Stimulated activated CD4-positive, alpha-beta T cell treated with anti-CD3 and anti-CD28 coated beads, Interleukin-2, amount 100 ng/mL, for 48 hours (primary cell): ENCODE results near the gene NUCB1.

Experiments used
- DNase-seq, 2 donors: peaks; one replicate each; pipeline ENCODE4 v3.0.0-alpha.2; 2020

The NUCB1 gene

GRCh38 chr19:48938256-48938655 lies 38.1 kb downstream of the NUCB1 start:
- no peak for DNase-seq

DNA sequence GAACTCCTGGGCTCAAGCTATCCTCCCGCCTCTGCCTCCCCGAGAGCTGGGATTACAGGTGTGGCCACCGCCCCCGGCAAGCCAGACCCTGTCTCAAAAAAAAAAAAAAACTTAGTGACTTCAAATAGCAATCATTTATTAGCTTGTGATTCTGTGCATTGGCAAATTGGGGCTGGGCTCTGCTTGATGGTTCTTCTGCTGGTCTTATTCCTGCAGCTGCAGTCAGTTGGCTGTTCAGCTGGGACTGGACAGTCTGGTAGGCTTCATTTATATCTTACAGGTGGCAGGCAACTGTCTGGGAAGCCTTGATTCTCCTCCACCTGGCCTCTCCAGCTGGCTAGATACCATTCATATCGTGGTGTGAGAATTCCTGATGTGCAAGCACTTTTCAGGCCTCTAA lies 40.8 kb downstream of the NUCB1 start:
- DNase-seq, result no peak

DNA sequence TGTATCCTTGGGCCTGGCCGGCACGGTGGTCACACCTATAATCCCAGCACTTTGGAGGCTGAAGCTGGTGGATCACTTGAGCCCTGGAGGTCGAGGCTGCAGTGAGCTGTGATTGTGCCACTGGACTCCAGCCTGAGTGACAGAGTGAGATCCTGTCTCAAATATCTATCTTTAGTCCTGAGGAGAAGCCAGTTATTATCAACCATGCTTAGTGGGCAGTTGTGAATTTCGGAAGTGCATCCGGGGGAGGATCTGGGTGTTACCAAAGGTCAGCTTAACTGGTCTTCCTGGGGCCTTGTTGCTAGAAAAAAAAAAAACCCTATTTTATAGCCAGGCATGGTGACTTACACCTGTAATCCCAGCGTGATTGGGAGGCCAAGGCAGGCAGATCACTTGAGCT lies 43.0 kb downstream of the NUCB1 start:
- no peak for DNase-seq

DNA sequence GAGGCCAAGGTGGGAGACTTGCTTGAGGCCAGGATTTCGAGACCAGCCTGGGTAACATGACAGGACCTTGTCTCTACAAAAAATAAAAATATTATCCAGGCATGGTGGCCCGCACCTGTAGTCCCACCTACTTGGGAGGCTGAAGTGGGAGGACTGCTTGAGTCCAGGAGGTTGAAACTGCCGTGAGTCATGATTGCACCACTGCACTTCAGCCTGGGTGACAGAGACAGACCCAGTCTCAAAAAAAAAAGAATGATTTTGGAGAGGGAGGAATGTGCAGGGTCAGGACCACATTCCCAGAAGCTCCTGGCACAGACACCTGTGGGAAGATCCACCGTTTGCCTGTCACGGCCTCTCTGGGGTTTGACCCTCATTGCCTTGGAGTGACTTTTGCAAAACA lies 45.3 kb downstream of the NUCB1 start:
- no peak for DNase-seq

DNA sequence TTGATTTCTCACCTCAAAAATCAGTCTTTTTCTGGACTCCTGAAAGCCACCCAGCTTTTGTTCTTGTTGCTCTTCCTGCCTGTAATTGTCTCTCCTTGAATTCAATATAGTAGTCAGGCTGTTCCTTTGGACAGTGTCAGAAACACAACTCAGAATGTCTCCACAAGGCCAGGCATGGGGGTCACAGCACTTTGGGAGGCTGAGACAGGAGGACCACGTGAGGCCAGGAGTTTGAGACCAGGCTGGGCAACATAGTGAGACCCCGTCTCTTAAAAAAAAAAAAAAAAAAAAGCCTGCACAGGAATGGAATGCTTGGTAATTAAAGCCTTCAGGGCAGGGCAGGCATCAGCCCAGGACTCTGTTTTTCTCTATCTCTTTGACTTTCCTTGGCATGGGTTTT lies 45.7 kb downstream of the NUCB1 start:
- DNase-seq, result no peak

DNA sequence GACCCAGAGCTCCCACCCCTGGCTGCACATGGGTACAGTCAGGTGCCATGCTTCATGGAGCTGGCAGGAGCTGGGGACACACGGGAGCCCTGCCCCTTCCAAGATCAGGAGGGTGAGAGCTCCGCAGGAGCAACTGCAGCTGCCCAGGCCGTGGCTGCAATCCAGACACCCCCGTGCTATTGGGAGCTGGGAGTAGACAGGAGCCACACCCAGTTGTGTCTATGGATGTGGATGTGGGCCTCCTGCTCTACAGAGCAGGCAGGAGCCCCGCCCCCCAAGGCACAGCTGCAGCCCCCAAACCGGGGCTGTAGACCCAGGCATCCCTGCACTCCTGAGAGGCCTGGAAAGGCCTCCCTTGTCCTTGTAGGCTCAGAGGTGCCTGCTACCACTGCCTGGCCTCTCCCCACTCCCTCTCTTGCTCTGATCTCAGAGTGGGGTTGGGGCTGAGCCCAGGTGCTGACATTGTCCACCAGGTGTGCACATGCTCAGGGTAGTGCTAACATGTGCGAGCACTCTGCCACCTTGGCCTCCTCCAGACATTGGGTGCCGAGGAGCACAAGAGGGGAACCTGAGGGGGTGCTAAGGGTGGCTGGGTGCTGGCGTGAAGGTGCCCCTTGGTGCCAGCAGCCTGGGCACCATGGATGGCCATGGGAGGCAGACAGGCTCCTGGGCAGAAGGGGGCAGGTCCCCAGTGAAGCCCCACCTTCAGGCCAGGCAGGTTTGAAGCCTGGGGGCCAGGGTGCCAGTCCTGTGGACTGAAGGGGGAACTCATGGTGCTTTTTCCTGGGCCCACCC lies 46.5 kb downstream of the NUCB1 start:
- no peak for DNase-seq

DNA sequence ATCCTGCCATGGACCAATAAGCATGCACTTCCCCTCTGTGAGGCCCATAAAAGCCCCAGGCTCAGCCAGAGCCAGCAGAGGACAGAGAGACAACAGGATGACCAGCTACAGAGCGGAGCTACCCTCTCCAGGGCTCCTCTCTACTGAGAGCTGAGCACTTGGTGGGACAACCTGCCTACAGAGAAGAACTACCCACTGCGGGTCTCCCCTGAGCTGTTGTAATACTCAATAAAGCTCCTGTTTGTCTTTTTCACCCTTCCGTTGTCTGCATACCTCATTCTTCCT lies 47.1 kb downstream of the NUCB1 start:
- DNase-seq, result no peak

- no peak for DNase-seq
Measured at GRCh38 chr19:48950159-48950558, 50.0 kb downstream of the NUCB1 start.

GRCh38 chr19:48950830-48951519 lies 50.9 kb downstream of the NUCB1 start:
- DNase-seq, result no peak

- DNase-seq, result no peak
Measured at GRCh38 chr19:48953141-48953540, 53.0 kb downstream of the NUCB1 start.

- DNase-seq, result no peak
Measured at GRCh38 chr19:48953990-48954594, 54.0 kb downstream of the NUCB1 start.

DNA sequence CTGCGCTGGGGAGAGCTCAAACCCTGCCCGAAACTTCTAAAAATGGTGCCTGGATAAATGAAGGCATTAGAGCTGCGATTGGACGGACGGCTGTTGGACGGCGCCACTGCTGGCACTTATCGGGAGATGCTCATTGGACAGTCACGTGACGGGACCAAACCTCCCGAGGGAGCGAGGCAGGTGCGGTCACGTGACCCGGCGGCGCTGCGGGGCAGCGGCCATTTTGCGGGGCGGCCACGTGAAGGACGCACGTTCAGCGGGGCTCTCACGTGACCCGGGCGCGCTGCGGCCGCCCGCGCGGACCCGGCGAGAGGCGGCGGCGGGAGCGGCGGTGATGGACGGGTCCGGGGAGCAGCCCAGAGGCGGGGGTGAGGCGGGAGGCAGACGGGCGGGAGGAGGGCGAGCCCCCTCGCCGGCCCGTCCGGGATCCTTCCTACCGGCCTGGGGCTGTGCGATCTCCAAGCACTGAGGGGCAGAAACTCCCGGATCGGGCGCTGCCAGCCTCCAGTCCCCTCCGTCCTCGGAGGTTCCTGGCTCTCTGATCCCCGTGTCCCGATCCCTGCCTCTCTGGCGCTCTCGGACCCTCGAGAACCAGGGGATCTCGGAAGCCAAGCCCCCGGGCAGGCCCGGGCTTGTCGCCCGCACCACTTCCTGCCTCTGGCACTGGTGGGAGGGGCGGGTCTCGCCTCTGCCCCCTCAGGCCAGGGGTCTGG lies 54.6 kb downstream of the NUCB1 start, which contains the start of gene BAX:
Gene BAX (plus strand): TSS at position 281 of the 713 bp plus-strand sequence. CDS start 54 bp downstream, at position 335.
- peak; percentile 95 to 97 for DNase-seq

DNA sequence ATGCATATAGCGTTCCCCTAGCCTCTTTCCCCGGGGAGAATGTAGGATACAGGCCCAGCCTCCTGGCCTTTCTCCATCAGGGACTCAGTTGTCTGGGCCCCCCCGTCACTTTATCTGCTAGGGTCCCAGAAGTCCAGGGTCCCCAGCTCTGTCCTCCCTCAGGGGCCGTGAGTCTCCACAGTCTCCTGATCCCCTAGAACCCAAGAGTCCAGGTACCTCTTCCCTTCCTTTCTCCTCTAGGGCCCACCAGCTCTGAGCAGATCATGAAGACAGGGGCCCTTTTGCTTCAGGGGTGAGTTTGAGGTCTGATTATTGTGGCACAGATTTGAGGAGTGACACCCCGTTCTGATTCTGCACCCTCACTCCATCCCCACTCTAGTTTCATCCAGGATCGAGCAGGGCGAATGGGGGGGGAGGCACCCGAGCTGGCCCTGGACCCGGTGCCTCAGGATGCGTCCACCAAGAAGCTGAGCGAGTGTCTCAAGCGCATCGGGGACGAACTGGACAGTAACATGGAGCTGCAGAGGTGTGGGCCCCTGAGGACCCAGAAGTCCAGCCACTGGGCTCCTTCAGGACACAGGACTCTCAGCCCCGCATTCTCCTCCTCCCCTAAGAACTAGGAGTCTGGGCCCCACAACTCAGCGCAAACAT lies 55.3 kb downstream of the NUCB1 start:
- DNase-seq, result no peak

- DNase-seq, result no peak
Measured at GRCh38 chr19:48958006-48958405, 57.9 kb downstream of the NUCB1 start.

DNA sequence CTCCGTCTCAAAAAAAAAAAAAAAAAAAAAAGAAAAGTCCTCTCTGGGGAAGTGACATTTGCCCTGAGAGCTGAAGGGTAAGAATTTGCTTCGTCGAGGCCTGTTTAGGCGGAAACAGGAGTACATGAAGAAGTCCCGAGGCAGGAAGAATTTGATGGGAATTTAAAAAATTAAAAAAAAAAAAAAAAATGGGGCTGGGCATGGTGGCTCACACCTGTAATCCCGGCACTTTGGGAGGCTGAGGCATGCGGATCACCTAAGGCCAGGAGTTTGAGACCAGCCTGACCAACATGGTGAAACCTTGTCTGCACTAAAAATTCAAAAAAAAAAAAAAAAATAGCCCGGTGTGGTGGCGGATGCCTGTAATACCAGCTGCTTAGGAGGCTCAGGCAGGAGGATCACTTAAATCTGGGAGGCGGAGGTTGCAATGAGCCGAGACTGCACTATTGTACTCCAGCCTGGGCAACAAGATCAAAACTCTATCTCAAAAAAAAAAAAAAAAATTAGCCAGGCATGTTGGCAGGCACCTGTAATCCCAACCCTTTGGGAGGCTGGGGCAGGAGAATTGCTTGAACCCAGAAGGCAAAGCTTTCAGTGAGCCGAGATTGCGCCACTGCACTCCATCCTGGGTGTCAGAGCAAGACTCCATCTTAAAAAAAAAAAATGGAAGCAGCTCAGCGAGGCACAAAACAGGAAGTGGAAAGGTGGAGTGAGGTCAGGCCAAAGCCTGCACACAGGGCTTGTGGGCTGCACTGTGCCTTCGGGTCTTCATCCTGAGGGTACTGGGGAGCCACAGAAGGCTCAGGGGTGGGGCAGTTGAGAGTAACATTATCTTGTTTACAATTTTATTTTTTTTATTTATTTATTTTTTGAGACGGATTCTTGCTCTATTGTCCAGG lies 59.5 kb downstream of the NUCB1 start:
- DNase-seq, result no peak

DNA sequence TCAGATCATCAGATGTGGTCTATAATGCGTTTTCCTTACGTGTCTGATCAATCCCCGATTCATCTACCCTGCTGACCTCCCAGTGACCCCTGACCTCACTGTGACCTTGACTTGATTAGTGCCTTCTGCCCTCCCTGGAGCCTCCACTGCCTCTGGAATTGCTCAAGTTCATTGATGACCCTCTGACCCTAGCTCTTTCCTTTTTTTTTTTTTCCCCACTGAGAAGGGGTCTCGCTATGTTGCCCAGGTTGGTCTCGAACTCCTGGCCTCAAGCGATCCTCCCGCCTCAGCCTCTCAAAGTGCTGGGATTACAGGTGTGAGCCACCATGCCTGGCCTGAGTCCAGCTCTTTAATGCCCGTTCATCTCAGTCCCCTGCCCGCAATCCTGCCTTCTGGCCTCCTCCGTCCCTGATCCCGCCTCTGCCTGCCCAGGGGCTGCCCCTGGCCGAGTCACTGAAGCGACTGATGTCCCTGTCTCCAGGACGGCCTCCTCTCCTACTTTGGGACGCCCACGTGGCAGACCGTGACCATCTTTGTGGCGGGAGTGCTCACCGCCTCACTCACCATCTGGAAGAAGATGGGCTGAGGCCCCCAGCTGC lies 61.0 kb downstream of the NUCB1 start:
- DNase-seq, result no peak

GRCh38 chr19:48961673-48962028 lies 61.5 kb downstream of the NUCB1 start:
- no peak for DNase-seq

DNA sequence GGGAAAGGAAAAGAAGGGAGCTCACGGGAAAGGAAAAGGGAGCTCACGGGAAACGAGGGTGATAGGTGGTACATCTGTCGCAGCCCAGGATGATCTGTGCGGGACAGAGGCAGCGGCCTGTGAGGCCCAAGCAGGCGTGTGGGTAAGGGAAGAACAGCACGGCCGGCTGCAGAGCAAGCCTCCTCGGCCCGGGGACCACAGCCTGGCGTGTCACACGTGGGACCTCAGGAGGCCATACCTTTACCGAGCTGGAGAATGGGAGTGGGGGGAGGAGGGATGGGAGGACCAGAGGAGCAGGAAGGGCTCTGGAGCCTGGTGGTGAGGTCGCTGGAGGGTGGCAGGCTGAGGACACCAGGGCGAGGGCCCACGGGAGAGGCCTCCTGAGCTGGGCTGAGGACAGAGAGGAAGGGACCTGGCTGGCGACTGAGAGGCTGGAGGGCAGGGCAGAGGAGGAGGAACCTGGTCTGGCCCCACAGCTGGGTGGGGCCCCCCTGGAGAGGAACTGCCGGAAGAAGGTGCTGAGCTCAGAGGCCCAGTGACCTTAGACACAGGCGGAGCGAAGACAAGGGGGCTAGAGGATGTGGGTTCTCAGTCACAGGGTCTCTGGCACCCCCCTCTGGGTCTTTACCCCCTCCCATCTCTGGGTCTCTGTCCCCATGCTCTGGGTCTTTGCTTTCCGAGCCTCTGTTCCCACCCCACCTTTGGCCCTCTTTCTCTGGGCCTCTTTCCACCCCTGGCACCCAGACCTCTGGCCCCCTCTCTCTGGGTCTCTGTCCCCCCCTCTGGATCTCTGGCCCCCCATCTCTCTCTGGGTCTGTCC lies 62.1 kb downstream of the NUCB1 start:
- peak in 1 of 2 donors; percentile 42 for DNase-seq

DNA sequence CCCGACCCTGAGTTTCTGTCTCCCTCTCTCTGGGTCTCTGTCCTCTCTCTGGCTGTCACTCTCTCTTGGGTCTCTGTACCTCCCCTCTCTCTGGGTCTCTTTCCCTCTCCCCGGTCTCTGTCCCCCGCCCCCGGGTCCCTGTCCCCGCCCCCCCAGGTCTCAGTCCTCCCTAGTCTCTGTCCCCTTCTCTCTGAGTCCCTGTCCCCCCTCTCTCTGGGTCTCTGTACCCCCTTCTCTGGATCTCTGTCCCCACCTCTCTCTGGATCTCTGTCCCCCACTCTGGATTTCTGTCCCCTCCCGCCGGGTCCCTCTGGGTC lies 62.7 kb downstream of the NUCB1 start:
- DNase-seq, result no peak

- DNase-seq, result peak; percentile 57 to 58
Measured at GRCh38 chr19:48963371-48964204, 63.5 kb downstream of the NUCB1 start.
